Activated CD8-positive, alpha-beta memory T cell treated with anti-CD3 and anti-CD28 coated beads, Interleukin-2, amount 50 U/mL, for 4 hours (primary cell): ENCODE measurements around the gene PSTK.

ENCODE experiments used
- DNase-seq: peaks from one replicate; pipeline ENCODE4 v3.0.0-alpha.2; 2020

The PSTK gene, protein sequence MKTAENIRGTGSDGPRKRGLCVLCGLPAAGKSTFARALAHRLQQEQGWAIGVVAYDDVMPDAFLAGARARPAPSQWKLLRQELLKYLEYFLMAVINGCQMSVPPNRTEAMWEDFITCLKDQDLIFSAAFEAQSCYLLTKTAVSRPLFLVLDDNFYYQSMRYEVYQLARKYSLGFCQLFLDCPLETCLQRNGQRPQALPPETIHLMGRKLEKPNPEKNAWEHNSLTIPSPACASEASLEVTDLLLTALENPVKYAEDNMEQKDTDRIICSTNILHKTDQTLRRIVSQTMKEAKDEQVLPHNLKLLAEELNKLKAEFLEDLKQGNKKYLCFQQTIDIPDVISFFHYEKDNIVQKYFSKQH

DNA sequence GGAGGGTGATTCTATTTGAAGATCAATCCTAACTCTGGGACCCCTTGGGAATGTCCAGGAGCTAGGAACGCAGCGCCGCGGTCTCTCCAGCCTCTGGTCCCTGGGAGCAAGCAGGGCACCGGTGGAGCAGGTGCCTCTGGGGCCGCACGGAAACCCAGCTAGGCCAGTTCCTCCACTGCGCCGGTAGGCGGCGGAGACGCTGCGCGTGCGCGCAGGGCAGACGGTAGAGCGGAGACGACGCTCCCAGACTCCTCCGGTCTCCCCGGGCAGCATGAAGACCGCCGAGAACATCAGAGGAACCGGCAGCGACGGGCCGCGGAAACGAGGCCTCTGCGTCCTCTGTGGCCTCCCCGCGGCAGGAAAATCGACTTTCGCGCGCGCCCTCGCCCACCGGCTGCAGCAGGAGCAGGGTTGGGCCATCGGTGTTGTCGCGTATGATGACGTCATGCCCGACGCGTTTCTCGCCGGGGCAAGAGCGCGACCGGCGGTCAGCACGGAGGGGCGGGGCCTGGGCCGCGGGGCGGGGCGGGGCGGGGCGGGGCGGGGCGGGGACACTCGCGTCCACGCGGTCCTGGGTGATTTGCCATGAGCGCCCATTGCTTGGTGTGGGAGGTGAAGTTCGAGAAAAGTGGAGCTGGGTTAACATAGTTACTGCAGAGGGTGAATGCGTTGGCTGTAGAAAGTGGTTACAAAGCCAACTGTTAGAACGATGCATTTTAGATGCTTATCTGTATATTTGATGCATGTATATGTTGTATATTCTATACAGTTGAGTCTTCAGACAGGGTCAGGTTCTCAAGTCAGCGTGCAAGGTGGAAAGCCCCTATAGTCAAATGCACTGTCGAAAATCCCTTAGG lies at the start of gene PSTK:
Gene PSTK, plus strand, starts transcription at position 193 of the 857 bp plus-strand sequence. Its CDS starts 79 bp downstream, at position 272.
- peak; percentile 87 for DNase-seq

DNA sequence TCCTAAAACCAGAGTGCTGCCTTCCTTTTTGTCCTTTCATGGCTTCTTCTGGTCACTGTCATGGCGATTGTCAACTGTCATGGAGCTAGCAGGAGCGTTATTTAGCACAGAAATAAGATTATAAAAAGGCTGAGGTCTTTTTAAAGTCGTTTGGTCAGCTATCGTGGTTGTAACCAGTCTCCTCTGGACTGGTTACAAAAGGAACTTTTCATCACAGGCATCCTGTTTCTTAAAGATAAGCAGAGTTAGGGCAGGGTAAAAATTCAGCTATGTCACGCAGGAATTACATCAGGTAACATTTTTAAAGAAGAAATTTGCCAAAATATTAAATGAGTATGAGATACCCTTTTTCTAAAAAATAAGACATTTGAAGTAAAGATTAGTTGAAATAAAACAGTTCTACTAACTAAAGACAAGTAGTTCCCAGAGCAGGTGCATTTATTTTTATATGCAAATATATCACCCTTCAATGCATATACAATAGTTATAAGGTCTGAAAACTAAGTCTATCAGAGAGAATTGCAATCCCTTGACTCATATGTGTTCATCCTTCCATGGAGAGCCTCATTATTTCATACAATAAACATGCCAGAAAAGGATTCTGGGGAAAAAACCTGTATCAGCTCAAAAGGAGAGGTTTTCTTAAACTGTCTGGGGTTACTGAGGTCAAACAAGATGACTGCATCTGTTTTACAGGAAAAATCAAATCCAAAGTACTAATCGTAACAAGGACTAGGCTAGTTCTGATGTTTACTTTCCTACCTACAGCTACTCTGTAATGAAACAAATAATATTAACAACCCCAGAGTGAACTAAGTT lies 48.9 kb upstream of the PSTK start:
- DNase-seq: no peak

DNA sequence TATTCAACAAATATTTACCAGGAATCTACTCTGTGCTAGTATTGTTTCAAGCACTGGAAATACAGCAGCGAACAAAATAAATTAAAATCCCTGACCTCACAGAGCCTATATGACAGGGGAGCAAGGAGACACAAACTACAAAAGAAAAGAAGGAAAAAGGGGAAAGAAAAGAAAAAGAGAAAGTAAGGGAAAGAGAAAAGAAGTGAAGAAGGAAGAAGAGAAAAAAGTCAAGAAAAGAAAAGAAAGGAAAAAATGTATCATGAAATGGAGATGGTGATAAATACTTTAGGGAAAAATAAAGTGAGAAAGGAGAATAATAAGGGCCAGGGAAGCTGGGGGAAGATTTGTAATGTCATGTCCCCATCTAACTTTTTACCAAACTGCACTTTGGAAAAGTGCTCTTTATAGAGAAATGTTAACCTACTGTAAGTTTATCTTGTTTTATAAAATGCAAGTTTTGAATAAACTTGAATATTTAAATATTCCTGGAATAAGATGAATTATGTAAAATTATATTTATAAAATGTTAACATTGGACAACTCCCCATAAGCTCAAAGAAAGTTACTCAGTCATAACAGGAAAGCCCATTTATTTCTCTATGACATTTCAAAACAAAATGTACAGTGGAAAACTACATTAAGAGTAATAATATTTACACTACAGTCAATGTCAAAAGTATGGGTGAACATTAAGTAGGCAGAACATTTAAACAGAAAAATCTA lies 40.9 kb upstream of the PSTK start:
- no peak for DNase-seq

DNA sequence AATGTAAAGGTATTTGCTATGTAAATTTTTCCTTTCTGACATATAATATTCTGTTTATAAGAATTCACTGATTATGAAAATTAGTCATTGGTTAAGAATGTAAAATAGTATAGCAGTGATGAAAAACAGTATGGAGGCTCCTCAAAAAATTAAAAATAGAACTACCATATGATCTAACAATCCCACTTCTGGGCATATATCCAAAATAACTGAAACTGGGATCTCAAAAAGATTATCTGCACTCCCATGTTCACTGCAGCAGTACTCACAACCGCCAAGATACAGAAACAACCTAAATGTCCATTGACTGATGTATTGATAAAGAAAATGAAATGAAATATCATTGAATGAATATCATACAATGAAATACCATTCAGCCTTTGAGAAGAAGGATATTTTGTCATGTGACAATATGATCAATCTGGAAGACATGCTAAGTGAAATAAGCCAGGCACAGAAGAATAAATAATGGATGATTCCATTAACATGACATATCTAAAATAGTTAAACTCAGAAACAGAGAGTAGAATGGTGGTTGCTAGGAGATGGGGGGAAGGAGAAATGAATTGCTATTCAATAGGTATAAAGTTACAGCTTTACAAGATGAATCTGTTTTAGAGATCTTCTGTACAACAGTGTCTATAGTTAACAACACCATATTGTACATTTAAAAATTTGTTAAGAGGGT lies 40.2 kb upstream of the PSTK start:
- no peak for DNase-seq

DNA sequence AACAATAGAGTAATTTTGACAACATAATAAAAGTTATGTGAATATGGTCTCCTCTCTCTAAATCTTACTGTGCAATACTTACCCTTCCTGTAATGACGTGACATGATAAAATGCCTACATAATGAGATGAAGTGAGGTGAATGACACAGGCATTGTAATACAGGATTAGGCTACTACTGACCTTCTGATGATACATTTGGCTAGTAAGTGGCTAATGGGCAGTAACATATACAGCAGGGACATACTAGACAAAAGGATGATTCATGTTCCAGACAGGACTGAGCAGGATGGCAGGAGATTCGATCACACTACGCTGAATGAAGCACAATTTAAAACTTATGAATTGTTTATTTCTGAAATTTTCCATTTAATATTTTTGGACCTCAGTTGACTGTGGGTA lies 30.9 kb upstream of the PSTK start:
- DNase-seq: no peak

DNA sequence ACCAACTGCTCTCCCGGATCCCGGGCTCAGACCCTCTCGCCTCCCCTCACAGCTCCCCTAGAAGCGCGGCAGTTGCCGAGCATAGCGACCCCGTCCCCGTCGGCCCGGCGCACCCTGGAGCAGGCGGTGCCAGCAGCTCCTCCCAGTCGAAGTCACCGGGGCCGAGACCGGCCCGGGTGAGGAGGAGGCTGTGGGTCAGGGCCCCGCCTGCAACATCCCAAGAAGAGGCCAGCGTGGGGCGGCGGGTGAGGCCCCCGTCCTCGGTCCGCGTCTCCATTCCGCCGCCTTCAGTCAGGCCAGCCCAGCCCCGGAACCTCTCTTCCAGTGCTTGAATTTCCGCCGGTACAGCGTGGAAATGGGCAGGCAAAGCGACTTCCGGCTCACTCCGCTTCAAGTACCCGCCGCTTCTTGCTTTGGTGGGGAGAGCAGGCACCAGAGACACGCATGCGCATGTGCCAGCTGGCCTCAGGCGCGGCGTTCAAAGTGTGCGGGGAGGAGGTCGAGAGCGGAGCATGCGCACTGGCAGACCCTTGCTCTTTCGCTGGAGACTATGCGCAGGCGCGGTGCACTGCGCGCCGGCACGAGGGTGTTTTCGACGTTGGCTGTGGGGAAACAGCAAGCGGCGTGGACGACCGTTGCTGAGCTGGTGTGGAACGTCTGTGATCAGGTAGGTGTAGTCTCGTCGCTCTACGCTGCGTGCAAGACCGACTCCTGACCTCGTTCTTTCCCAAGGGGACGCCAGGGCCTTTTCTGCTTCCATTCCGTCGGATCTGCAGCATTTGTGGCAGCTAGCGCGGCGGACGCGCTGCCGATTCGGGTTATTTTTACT lies 26.1 kb upstream of the PSTK start, which contains the start of gene C10orf88:
Gene C10orf88, minus strand, starts transcription at position 326 of the 829 bp plus-strand sequence. Its CDS starts 49 bp downstream, at position 277.
- peak; percentile 96 for DNase-seq

DNA sequence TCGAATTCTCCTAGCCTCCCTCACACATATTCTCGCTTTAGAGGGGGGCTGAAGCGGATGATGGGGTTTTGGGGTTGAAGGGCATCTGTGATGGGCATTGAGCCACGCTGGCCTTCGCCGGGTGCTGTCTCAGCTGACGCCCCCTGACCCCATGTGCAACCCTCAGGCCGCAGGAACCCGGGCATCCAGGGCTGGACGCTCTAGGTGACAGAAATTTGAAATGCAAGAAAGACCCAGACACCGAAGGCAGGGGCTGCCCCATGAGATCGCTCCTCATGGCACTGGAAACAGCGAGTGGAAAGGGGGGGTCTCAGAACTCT lies 25.5 kb upstream of the PSTK start:
- no peak for DNase-seq

DNA sequence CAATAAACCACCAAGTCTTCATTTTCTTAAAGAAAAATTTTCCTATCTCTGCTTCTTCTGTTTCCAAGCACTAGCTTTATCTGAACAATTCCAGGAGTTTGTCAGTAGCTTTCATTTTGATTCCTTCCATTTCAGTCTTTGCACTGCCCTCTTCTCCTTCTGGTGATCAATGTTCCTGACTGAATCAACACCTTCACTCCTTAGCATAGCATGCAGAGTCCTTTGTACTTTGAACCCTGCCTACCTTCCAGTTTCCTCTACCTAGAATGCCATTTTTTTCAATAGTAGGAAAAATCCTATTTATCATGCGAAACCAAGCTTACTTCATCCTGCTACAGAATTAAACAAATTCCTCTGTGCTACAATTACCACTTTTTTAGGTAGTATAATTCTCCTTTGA lies 24.3 kb upstream of the PSTK start:
- no peak for DNase-seq

DNA sequence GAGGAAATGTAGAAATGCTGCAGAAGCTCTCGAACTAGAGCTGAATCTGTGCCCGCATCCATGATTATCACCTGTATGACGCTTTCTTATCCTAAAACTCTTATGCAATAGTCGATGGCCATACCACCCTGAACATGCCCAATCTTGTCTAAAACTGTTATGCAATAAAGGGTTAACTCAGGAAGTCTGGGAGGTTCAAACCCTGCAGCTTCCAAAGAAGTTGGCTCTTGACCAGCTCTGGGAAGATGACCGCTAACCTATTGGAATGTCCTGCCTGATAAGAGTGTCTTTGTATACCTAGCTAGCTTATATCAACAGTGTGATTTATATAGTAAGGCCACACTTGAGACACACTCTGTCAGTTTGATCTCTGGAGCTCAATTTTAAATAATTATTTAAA lies 22.7 kb upstream of the PSTK start:
- no peak for DNase-seq

DNA sequence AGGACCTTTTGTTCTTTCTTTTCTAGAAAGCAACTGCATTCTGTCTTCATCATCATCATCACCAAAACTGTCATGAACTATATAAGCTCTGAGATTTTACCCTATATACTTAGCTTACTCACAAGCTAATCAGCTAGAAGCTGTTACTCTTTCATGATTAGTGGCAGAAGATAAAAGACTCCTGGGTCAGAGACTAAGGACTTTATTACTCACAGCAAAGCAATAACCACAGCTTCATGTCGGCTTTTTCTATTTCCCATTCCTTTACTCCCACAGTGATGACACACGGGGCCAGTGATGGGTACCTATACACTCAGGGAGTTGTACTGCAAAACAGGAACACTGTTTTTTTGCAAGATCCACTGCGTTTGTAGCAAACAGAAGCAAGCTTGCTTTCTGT lies 17.8 kb upstream of the PSTK start:
- DNase-seq: no peak

DNA sequence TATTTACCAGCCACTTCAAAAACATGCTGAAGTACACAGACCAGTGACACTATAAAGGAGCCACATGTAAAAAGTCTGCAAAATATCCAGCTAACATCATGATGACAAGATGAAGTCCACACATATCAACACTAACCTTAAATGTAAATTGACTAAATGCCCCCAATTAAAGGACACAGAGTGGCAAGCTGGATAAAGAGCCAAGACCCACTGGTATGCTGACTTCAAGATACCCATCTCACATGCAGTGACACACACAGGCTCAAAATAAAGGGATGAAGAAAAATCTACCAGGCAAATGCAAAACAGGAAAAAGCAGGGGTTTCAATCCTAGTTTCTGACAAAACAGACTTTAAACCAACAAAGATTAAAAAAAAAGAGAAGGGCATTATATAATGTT lies 13.3 kb upstream of the PSTK start:
- DNase-seq: no peak

DNA sequence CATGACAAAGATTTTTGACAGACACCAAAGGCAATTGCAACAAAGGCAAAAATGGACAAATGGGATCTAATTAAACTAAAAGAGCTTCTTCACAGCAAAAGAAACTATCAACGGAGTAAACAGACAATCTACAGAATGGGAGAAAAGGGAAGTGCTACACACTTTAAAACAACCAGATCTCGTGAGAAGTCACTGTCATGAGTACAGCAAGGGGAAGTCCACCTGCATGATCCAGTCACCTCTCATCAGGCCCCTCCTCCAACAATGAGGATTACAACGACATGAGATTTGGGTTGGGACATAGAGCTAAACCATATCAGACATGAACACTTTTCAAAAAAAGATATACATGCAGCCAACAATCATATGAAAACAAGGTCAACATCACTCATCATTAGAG lies 11.5 kb upstream of the PSTK start:
- no peak for DNase-seq

DNA sequence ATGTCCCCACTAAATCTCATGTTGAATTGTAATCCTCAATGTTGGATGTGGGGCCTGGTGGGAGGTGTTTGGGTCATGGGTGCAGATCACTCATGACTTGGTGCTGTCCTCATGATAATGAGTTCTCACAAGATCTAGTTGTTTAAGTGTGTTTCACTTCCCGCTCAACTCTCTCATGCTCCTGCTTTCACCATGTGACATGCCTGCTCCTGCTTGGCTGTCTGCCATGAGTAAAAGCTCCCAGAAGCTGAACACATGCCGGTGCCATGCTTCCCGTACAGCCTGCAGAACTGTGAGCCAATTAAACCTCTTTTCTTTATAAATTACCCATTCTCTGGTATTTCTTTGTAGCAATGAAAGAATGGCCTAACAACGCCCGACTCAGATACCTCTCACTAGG lies 6.2 kb upstream of the PSTK start:
- no peak for DNase-seq

DNA sequence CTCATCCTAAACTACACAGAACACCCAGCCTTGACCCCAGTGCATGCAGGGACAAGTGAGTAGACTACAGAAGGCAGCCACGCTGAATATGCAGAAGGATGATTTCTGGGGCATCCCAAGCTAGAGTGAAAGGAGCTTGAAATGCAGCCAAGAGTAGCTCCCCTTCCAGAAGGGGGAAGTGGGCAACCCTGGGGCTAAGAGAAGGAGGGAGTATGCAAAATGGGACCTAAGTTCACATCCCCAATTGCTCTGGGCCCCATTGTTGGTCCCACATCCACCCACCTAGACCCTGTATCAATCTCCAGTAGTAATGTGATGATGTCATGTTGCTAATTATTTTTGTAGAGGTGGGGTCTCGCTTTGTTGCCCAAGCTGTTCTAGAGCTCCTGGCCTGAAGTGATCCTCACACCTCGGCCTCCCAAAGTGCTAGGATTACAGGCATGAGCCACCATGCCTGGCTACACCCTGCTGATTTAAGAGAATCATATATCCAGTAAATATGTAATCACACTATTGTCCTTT lies 5.6 kb upstream of the PSTK start:
- no peak for DNase-seq

DNA sequence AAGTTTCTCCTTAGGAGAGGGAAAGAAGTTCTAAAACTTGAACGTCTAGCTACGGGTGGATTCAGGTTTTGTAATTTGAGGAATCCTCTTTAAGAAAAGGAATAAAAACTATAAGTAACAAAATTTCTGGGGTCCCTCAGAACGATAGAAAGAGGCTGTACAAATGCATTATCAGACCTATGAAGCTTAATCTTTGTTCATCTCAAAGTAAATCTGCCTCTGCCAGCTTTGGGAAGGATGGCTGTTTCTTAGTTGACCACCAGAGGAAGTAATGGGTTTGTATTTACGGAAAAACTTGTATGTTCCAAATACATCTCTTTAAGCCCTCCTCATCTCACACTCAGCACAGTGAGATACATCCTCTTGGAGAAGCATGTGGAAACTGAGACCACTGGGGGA lies 864 bp downstream of the PSTK start:
- no peak for DNase-seq

DNA sequence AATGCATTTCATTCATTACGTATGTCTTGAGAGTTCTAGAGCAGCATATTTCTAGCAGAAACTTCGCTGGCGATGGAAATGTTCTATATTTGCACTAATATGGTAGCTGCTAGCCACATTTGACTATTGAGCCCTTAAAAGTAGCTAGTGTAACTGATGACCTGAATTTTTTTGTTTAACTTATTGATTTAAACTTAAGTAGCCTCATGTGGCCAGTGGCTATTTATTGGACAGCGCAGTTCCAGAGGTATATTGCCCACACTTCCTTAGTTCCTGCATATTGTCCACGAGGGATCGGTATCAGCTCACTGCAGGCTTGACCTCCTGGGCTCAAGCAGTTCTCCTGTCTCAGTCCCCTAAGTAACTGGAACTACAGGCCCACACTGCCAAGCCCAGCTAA lies 3.7 kb downstream of the PSTK start:
- DNase-seq: no peak

DNA sequence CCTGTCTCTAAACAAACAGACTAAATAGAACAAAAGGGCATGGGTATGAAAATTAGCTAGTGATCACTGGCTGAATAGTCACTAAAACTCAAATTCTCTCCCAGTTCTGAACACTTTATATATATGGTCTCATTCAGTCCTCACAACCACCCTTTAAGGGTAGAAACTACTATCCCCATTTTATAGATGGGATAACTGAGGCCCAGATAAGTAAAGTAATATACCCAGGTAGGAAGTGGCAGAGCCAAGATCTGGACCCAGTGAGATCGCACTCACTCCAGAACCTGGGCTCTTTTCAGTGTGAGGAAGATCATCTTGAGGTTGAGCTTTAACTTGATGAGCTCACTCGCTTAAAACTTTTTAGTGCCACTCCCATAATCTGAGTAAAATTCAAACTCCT lies 4.5 kb downstream of the PSTK start:
- DNase-seq: no peak

DNA sequence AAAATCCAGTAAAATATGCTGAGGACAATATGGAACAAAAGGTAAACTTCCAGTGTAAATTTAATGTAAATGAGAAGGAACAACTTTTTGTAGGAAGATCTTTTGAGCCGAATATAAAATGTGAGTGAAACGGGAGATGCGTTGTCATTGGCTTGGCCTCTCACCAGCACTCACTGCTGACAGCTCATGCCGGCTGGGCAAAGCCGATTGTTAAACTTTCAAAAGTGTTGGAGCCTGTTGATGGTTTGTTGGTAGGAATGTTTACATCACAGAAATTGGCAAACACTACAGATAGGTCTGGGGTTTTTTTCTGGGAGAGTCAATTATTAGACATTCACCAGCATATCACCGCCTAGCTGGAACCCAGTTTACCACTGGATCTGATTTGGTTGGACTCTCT lies 6.1 kb downstream of the PSTK start:
- DNase-seq: no peak

DNA sequence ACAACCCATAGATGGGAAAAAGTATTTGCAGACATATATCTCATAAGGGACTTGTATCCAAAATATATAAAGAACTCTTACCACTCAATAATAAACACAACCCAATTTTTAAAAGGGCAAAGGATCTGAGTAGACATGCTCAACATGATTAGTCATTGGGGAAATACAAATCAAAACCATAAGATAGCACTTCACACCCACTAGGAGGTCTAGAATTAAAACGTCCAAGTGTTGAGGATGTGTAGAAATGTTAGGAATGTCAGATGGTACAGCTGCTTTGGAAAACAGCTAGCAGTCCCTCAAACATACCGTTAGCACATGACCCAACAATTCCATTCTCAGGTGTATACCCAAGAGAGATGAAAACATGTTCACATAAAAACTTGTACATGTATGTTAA lies 8.3 kb downstream of the PSTK start:
- no peak for DNase-seq

DNA sequence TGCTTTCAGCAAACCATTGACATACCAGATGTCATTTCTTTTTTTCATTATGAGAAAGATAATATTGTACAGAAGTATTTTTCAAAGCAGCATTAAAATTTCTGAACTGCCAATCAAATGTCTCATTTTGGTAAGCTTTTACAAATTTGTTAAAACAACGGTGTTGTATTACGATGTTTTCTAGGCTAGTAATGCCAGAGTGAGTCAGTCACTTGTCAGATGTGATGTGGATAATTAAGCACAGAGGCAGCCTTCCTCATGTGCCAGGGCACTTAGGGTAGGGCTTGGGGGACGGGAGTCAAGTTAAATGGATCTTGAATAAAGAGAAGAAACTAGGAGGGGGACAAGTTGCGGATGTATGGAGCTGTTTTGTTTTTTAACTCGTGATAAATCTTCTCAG lies 10.1 kb downstream of the PSTK start:
- no peak for DNase-seq

DNA sequence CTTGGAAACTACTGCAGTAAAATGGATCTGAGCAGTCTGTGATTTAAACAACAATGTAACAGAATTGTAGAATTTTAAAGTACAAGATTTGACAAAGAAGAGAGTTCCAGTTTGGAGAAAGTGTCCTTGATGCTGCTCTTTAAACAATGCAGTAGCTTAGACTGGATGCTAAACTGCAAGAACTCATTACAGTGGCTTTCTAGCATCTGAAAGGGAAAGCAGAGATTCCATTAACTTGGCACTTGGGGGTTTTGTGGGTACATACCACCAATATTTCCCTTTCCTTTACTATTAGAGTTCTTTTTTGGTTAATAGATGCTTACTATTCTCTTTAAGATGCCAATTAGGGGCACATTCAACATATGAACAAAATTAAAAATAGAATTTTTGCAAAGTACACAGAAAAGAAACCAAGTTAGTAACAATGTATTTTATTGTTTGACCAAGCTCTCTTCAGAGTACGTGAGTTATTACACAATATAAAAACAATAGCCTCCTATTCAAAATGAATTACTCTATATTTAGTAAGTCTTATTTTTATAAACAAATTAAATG lies 11.9 kb downstream of the PSTK start:
- DNase-seq: no peak
